Fibroblast of lung (primary cell): ENCODE results near the gene KLHL26.

Experiments
- EZH2 ChIP-seq: IDR thresholded peaks from 2 replicates; pipeline ENCODE4 v1.5.1; 2012; ENCODE audit warnings: low read length, control low read depth, mild to moderate bottlenecking; ENCODE audit errors: missing control alignments
- TF ChIP-seq, protein P1 (sequence below), 2 donors: IDR thresholded peaks in 1 of 2; conservative IDR thresholded peaks in 1 of 2; 1 replicate in 1 of 2; 2 replicates in 1 of 2; pipeline ENCODE4 v1.5.1; 2011 to 2012; ENCODE audit warnings: low read length in 2 of 2, control low read depth in 1 of 2, inconsistent platforms in 1 of 2, low read depth in 1 of 2, mild to moderate bottlenecking in 1 of 2

DNA sequence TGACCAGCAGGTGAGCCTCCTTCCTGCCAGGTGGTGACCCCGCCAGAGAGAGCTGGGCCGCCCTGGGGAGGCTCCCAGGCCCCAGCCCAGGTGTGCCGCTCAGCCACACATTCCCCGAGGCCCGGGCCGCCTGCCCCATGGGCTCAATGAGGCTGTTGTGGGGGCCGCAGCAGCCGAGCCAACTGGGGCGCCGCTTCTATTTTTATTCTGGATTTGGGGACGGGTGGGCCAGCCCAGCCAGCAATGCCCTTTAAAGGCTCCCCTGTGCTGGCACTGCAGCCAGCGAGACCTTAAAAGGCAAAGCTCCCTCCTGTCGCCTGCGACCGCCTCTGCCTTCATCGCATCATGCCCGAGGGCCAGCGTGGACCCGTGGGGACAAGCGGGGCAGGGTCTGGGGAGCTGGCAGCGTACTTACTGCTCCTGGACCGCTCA is 29.0 kb downstream of the KLHL26 start:
- TF ChIP-seq, protein P1, sequence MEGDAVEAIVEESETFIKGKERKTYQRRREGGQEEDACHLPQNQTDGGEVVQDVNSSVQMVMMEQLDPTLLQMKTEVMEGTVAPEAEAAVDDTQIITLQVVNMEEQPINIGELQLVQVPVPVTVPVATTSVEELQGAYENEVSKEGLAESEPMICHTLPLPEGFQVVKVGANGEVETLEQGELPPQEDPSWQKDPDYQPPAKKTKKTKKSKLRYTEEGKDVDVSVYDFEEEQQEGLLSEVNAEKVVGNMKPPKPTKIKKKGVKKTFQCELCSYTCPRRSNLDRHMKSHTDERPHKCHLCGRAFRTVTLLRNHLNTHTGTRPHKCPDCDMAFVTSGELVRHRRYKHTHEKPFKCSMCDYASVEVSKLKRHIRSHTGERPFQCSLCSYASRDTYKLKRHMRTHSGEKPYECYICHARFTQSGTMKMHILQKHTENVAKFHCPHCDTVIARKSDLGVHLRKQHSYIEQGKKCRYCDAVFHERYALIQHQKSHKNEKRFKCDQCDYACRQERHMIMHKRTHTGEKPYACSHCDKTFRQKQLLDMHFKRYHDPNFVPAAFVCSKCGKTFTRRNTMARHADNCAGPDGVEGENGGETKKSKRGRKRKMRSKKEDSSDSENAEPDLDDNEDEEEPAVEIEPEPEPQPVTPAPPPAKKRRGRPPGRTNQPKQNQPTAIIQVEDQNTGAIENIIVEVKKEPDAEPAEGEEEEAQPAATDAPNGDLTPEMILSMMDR (conservative IDR thresholded peaks at IDR 0.05 in 1 of 2, IDR thresholded peaks at IDR 0.05 in 1 of 2; ENCODE audit: low read depth in 1 of 2, low read length in 2 of 2): no peak
- TF ChIP-seq EZH2: no peak
